ENCODE results near the gene NUDT4. TPM values are rescaled to one million over a fixed set of nuclear protein-coding genes. Genes with fewer than 3 reads are reported as not detected.

NUDT4 gene
- polyA plus RNA-seq, 2 of the 4 experiments (the other 2 are of a cell fraction): 19.6 to 41.0 TPM

DNA sequence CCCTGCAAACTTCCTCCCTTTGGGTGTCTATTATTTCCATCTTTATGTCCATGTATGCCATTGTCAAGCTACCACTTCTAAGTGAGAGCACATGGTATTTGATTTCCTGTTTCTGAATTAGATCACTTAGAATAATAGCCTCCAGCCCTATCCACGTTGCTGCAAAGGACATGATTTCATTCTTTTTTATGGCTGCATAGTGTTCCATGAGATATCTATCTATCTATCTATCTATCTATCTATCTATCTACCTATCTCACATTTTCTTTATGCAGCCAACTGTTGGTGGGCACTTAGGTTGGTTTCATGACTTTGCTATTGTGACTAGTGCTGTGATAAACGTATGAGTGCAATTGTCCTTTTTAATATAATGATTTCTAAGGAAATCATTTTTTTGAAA lies 78.4 kb downstream of the NUDT4 start:
- H3K27ac ChIP-seq: no peak overlapping the region
- TF ChIP-seq CEBPB (IDR thresholded peaks at IDR 0.05) (no peak), BHLHE40 (IDR thresholded peaks at IDR 0.05; ENCODE audit: low read depth, low read length) (no peak), JUNB (IDR thresholded peaks at IDR 0.05) (no peak), HOXA7 (CRISPR knock-in tag; IDR thresholded peaks at IDR 0.05) (no peak), RCOR1 (IDR thresholded peaks at IDR 0.05; ENCODE audit: low read depth, low read length) (no peak), FOSL2 (IDR thresholded peaks at IDR 0.05) (no peak), FOSL2 (CRISPR knock-in tag; IDR thresholded peaks at IDR 0.05) (no peak), RNF2 (IDR thresholded peaks at IDR 0.05; ENCODE audit: borderline replicate concordance, low read depth) (no peak), EHF (CRISPR knock-in tag; IDR thresholded peaks at IDR 0.05) (no peak), ZNF302 (CRISPR knock-in tag; IDR thresholded peaks at IDR 0.05) (no peak)
- TF ChIP-seq, protein P1, sequence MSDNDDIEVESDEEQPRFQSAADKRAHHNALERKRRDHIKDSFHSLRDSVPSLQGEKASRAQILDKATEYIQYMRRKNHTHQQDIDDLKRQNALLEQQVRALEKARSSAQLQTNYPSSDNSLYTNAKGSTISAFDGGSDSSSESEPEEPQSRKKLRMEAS (IDR thresholded peaks at IDR 0.05): no peak
- TF ChIP-seq, protein P2, sequence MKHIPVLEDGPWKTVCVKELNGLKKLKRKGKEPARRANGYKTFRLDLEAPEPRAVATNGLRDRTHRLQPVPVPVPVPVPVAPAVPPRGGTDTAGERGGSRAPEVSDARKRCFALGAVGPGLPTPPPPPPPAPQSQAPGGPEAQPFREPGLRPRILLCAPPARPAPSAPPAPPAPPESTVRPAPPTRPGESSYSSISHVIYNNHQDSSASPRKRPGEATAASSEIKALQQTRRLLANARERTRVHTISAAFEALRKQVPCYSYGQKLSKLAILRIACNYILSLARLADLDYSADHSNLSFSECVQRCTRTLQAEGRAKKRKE (CRISPR knock-in tag; IDR thresholded peaks at IDR 0.05; ENCODE audit: low read depth): no peak
- DNase-seq (ENCODE audit: low read depth in 1 of 2, low spot score in 1 of 2) (no peak), ATAC-seq (no peak), FAIRE-seq (no peak)
- no peak overlapping the region for H3K4me2 ChIP-seq
- CTCF ChIA-PET: no interaction called here
- POLR2A ChIA-PET: no interaction called here
- H3K9me3 ChIP-seq: no peaks in the 10 kb centered on the region
- WGBS (ENCODE audit: missing lambda C conversion rate): 33% methylated on average over 2 of the region's 2 CpGs
- no peaks in the 10 kb centered on the region for H3K4me1 ChIP-seq
- H3K4me3 ChIP-seq: no peak overlapping the region

Other genes starting within 250 kb of the NUDT4 start
- 160 and 187 TPM in 2 replicates for gene UBE2N, start 64.0 kb downstream of the NUDT4 start, polyA plus RNA-seq (2011; rRNA removed)
- gene UBE2N, start 64.0 kb downstream of the NUDT4 start, polyA plus RNA-seq (2017; fragmentation: RNase III; extraction: RNeasy Plus Mini Kit Qiagen cat#74134 plus additional on column Dnase treatment): 163 to 187 TPM (median 168 TPM) in 3 replicates
- 190 and 201 TPM in 2 replicates for gene MRPL42, start 89.6 kb downstream of the NUDT4 start, polyA plus RNA-seq (2011; rRNA removed)
- gene MRPL42, start 89.6 kb downstream of the NUDT4 start, polyA plus RNA-seq (2017; fragmentation: RNase III; extraction: RNeasy Plus Mini Kit Qiagen cat#74134 plus additional on column Dnase treatment): 73.6 to 84.8 TPM (median 74.9 TPM) in 3 replicates
- 18.5 and 21.8 TPM in 2 replicates for gene SOCS2, start 194.8 kb downstream of the NUDT4 start, polyA plus RNA-seq (2011; rRNA removed)
- 17.3 to 22.2 TPM (median 18.1 TPM) in 3 replicates for gene SOCS2, start 194.8 kb downstream of the NUDT4 start, polyA plus RNA-seq (2017; fragmentation: RNase III; extraction: RNeasy Plus Mini Kit Qiagen cat#74134 plus additional on column Dnase treatment)